ENCODE data around the gene CDHR1.
"Not testable (repeated sequence)": the region's sequence is repeated elsewhere in the genome, so short reads cannot be mapped to it uniquely, and the experiment has no call there.

CDHR1 gene

DNA sequence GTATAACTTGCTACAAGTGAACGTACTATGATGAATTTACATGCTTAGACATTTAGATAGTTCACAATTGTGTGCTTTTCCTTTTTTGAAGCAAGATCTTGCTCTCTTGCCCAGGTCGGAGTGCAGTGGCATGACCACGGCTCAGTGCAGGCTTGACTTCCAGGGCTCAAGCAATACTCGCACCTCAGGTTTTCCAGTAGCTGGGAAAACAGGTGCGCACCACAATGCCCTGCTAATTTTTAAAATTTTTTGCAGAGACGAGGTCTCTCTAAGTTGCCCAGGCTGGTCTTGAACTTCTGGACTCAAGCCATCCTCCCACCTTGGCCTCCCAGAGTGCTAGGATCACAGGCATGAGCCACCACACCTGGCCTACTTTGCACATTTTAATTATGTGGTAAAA is 18.9 kb upstream of the CDHR1 start:
- no peak for DNase-seq (ENCODE audit: low spot score)

DNA sequence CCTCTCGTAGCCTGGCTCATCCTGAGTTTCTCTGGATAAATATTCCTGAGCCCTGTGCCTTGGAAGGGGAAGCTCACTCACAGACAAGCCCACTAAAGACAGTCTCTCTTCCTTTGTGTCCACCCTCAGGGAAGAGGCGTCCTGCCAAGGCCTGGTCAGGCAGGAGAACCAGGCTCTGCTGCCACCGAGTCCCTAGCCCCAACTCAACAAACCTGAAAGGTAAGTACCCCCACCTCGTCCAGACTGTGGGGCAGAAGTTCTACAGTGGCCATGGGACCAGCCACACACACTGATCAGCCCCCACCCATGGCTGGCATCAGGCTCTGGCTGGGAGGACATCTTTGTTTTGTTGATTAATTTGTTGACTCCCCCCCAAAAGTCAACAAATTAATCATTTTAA is 18.0 kb upstream of the CDHR1 start:
- DNase-seq (ENCODE audit: low spot score) = no peak

DNA sequence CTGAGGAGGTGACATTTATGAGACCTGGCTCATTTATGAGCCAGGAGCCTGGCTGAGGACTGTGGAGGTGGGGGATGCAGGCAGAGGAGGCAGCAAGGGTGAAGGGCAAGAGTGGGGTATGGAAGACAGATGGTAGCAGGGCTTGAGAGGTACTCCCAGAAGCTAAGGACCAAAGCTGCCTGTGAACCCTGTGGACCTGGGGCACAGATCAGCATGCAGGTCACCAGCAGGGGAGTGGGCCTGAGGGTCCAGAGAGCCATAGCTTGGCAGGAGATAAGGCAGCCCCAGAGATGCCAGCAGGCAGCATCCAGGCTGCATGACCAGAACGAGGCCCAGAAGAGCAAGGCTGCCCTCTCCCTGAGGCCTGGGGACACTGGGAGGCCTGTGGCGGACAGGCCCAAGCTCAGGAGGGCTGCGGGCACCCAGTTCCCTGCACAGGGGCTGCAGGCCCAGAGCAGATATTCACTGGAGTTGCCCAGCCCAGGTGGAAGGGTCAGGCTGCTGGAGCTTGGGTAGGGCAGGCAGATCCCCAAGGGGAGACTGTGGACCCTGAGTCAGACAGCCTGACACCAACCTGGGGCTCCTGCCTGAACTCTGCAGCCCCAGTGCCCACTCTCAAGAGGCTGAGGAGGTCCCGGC is 17.4 kb upstream of the CDHR1 start:
- no peak for DNase-seq (ENCODE audit: low spot score)

DNA sequence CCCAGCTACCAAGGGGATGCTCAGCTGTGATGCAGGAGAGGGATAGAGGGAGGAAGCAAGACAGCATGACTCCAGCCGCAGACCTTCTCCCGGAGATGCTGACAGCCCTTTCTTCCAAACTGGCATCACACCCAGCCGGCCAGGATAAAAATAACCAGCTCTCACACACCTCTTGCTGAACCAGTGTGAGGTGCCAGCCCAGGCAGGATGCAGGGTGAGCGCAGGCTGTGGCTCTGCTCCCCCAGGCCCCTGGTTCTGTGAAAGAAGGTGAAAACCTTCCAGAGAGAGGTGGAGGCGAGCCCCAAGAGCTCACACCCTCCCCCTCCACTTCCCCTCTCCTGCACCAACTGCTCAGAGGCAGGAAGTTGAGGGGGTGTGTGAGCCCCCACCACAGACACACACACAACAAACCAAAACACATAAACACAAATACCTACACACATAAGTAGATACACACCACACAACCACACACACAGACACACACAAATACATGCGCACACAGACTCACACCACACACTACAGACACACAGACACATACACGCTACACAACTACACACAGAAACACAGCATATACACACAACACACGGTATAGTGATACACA is 16.7 kb upstream of the CDHR1 start:
- peak; percentile 56 for DNase-seq (ENCODE audit: low spot score)

DNA sequence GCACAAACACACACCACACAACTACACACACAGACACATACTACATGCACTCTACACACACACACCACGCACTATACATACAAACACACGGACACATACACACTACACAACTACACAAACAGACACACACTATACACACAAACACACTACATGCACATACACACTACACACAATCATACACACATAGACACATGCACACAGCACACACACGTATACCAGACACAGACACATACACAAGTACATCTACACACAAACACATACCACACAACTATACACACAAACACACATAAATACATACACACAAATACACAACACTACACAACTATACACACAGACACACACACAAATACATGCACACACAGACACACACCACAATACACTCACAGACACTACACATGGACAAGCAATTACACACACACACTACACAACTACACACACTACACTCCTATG is 16.2 kb upstream of the CDHR1 start:
- no peak for DNase-seq (ENCODE audit: low spot score)

DNA sequence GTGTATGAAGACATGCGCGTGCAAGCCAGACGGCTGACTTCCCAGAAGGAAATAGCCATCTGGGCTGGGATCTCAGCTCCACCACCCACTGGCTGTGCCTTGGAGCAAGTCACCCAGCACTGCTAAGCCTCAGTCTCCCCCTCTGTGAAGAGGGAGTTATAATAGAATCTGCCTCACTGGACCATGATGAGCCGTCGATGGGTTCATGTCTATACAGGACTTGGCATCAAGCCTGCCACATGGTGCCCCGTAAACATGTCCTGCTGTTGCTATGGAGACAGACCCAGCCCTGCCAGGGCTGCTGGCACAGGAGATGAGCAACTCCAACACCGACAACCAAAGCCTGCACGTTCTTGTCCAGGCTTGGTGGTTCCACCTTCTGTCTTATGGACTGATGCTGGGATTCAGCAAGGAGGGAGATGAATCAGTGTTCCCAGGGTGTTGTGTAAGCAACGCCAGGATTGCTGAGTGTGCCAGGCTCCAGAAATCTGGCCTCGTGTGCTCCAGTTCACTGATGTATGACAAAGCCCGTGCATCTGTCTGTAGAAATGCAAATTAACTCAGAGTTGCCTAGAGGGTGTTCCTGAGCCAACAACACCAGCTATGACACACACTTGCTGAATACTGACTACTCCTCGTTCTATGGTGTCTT is 15.2 kb upstream of the CDHR1 start:
- peak; percentile 34 for DNase-seq (ENCODE audit: low spot score)

DNA sequence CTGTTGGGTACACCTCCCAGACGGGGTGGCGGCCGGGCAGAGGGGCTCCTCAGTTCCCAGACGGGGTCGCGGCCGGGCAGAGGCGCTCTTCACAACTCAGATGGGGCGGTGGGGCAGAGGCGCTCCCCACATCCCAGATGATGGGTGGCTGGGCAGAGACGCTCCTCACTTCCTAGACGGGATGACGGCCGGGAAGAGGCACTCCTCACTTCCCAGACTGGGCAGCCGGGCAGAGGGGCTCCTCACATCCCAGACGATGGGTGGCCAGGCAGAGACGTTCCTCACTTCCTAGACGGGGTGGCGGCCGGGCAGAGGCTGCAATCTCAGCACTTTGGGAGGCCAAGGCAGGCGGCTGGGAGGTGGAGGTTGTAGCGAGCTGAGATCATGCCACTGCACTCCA is 14.0 kb upstream of the CDHR1 start:
- DNase-seq (ENCODE audit: low spot score) = not testable (repeated sequence)

DNA sequence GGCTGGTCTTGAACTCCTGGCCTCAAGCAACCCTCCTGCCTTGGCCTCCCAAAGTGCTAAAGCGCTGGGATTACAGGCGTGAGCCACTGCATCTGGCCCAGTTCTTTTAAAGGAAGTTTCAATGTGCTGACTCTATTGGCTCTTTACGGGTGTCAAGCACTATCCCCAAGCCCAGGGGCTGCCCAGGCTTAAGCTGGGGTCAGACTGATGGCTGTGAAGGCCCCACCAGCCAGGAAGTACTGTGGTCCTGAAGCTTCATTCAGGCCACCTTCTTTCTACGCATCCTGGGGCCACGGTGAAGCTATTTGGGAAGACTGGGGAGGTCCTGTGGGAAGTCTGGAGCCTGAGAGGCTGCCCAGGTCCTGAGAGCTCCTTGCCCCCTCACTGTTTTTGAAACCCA is 12.7 kb upstream of the CDHR1 start:
- DNase-seq (ENCODE audit: low spot score) = no peak

DNA sequence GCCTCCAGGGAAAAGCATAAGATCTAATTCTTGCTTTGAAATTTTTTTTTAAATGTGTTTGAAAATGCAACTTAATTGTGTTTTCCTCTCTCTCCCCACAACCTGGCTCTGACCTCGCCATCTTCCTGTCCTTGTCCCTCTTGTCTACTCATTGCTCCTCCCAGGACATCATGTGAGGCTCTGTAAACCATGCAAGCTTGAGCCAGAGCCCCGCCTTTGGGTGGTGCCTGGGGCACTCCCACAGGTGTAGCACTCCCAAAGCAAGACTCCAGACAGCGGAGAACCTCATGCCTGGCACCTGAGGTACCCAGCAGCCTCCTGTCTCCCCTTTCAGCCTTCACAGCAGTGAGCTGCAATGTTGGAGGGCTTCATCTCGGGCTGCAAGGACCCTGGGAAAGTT is 9.8 kb upstream of the CDHR1 start:
- no peak for DNase-seq (ENCODE audit: low spot score)

DNA sequence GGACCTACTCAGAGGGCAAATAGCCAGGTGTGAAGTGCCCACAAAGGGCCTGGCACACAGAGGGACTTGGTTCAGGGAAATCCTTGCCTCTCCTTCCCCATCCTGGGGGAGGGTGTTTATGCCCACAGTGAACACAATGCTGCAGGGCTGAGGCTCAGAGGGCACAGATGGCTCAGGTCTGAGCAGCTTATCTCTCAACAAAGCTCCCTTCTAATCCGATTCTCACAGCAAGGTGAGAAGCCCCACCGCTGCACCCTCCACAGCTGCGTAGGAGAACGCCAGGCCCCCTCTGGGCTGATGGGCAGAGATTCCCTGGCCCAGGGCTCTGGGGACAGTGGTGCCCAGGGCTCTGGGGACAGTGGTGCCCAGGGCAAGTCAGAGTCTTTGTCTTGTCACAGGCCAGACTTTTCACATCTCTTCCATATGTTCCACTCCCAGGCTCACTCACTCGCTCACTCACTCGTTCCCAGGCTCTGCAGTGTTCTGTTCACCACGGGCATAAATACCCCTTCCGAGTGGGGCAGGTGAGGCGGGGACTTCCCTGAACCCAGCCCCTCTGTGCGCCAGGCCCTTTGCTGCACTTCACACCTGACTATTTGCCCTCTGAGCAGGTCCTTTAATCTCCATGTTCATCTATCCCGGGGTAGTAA is 8.7 kb upstream of the CDHR1 start:
- no peak for DNase-seq (ENCODE audit: low spot score)

DNA sequence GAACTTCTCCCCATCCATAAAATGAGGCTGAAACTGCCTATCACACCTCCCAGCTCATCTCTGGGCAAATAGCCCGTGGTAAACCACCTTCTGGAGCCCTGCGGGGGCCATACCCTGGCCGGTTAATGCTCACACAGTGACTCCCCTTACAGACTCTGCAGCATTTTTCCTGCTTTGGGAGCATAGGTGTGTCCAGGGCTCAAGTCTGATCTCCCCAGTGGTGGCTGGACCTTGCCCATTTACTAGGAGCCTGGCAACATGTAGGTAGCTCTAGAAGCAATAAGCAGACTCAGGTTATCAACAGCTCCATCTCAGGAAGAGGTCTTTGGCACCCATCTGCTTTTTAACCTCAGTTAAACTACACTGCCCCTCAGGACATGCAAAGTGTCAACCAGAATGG is 5.5 kb upstream of the CDHR1 start:
- DNase-seq (ENCODE audit: low spot score) = no peak

DNA sequence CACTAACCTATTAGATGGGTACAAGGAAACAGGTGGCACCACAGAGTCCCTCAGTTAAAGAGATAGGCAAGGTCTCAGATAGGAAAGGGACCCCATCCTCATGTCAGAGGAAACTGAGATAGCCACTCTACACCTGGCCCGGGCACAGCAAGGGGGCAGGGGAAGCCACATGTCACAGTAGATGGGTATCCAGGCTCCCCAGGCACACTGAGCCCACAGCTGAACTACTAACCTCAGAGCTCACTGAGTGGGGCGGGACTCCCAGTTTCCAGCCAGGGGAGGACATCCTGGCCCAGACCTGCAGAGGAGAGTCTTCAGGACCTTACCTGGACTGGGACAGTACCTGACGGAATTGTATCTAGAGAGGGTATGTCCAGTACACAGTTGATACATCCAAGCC is 3.7 kb upstream of the CDHR1 start:
- DNase-seq (ENCODE audit: low spot score) = no peak

DNA sequence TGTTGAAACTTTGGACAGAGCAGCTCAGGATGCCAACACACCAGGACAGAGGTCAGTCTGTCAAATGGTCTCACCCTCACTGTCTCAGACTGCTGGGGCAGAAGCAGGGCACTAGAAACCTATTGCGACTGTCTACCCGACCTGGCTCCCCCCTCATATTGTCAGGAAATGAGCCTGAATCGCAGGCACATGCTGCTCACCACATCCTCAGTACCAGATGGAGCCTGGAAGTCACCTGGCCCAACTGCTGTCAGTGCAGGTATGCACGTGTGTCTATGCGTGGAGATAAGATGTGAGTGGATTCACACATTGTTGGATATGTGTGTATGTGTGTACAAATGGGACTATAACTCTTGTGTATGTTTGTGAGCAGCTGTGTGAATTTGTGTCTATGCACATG is 3.2 kb upstream of the CDHR1 start:
- DNase-seq (ENCODE audit: low spot score) = no peak

DNA sequence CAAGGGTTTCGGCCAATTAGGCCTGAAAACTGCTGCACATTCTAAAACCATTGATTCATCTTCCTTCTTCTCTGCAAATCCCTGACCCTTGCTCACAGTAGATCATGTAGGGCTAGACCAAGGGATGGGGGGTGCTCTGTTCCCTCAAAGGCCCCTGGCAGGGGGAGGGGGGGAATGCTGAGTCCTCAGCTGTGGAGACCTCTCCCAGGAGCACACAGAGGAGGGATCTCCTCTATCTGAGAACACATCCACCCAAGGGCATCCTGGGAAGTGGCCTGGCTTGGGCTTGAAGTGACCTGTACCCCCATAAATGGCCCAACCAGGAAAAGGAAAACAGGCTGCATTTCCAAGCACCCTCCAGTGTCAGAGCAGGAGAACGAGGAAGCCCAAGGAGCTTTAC is 1.0 kb upstream of the CDHR1 start:
- no peak for DNase-seq (ENCODE audit: low spot score)

DNA sequence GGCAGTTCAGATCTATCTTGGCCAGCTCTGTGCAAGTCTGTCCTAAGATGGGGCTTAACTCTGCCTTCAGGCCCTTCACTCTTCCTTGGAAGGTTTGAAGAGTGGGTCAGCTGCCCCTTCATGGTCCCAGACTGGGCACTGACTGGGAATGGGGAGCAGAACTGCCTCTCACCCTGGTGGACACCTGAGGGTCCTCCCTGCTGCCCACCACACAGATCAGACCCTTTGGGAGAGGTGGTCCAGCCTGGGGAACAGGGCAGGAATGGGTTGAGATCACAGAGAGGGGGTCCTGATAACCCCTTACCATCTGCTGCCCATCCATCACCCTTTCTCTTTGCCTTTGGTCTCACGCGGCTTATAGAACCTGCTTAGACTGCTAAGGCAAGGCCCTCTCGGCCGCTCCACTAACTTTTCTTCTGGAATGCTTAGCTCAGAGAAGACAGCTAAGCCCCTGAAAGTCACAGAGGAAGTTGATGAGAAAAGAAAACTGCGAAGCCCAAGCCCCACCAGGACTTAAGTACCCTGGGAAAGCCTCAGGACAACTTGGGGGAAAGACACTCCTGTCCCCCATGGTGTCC is 402 bp upstream of the CDHR1 start:
- DNase-seq (ENCODE audit: low spot score) = no peak

DNA sequence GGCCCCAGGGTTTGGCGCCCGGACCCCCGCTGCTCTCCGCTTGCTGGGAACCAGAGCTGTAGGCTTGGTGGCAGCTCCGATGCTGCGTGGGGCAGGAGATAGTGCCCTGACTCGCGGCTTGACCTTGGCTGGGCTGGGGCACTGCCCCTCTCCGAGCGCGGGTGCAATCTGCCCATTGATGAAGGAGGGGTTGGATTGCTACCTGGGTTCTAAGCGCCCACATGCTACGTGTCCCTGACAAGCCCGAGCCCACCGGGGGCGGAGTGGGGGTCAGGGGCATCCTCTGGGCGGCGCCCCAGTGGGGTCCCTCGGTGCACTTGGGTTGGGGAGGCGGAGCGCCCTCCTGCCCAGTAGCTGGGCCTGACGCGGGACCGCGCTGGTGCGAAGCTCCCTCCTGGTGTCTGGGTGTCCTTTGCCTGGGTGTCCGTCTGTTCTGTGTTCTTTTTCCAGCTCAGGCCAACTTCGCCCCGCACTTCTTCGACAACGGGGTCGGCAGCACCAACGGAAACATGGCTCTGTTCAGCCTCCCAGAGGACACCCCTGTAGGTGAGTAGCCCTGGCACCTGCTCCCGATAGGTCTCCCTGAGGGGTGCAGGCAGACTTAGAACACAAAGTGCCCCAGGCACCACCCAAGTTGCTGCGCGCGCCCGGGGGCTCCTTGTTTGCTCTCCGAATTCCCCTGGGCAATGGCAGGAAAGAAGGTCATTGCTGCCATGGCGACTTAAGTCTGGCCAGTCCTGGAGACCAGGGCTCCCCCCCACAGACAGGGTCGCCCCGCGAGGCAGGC is 900 bp downstream of the CDHR1 start:
- DNase-seq (ENCODE audit: low spot score) = no peak

DNA sequence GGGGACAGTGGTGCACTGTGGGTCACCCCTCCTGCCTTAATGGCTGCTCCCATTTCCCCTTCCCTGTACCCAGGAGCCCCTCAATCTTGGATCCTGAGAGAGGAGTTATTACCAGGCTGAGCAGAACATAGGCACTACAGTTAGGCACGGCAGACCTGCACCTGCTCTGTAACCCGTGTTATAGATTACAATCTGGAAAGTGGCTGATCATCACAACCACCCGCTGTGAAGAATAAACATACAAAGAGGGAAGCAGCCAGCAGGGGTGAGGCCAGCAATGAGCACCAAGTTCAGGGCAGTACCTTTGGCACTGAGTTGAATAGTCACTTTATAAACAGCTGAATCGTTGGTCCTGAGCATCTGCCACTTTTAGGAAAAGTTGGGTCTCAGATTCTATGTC is 1.7 kb downstream of the CDHR1 start:
- DNase-seq (ENCODE audit: low spot score) = no peak

DNA sequence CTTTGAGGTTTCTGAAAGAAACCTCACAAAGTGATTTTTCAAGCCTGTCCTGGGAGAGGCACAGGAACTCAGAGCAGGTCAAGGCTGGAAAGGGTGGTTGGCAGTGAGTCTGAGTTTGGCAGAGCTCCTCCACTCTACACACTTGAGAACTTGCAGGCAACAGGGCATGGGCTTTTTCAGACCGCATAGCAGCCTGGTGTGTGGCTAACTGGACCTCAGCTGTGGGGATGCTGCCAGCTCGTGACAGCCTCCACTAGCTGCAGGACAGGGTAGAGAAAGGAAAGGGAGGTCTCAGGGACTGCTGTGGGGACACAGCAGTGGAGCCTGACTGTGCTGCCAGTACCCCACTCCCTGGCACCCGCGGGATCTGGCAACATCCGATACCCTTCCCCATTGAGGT is 2.6 kb downstream of the CDHR1 start:
- no peak for DNase-seq (ENCODE audit: low spot score)

DNA sequence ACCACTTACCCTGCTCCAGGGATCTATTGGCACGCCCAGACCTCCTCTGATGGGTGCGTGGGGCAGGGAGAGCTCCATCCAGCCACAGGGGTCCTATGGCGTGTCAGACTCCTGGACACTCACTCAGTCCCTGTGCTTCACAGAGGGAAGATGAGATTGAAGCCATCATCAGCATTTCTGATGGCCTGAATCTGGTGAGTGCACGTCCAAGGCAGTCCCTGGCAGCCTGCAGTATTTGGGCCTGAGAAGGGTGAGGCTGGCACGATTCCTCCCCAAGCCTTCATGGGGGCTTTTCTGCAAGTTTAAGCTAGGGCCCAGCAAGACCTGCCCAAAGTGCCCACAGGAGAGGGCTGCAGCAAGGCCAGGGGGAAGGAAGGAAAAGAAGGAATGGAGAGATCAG is 3.3 kb downstream of the CDHR1 start:
- no peak for DNase-seq (ENCODE audit: low spot score)

DNA sequence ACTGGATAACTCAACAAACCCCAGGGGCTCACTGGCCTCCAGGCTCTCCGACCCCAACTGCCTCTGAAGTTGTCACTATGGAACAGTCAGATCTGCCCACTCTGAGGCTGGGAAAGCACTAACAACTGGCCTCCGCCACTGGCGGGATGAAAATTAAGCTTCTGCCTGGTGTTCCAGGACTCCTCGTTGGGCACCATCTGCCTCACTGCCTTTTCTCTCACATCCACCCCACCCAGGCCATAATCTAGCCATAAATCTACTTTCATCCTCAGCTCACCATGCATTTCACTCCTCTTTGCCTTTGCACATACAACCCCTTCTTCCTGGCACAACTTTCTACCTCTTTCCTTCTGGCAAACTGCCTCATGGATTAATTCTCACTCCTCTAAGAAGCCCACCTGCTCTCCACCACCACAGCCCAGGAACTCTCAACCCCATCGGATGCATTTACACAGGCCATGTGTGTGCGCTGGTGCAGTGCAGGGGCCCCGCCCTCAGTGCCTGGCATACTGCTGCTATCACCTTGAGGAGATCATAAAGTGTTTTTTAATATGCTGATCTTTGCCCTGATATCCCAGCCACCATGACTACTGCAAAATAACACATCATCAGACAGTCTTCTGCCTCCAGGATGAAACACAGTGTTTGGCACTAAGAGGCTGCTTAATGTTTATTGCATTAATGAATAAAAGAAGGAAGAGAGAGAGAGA is 4.0 kb downstream of the CDHR1 start:
- DNase-seq (ENCODE audit: low spot score) = no peak

DNA sequence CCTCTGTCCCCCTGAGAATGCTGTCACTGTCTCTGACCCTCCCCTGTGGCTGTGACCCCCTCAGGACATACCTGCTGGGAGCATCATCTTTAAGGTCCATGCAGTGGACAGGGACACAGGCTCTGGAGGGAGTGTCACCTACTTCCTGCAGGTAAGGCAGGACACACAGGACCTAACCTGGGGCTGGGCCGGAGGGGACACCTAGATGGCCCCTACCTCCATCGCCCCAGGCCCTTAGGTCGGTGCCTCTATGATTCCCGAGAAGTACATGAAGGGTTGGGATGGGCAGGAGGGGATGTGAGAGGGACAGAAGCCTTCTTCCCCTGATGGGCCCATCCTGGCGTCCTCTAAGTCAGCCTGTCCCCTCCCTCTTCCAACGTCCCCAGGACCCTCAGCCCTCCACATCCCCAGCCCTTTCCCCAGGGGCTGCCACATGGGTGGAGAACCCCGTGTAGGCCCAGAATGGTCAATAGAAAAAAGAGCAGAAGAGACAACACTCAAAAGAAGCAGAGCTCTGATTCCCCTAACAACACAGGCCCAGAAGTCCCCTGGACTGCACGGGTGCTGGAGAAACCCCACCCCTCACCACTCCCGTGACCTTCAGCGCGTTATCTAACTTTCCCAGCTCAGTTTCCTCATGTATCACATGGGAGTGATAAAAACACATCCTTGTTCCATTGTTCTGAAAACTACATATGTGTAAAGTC is 6.4 kb downstream of the CDHR1 start:
- no peak for DNase-seq (ENCODE audit: low spot score)
